Mesendoderm (in vitro differentiated cells): Measurements from ENCODE around the gene RSAD1.

Experiments
- DNase-seq: peaks from one replicate; pipeline ENCODE4 v3.0.0; 2013
- H2AK5ac ChIP-seq: 2 replicates; pipeline ENCODE4 v1.6.1; 2013; ENCODE audit warnings: low read length, inconsistent platforms
- H2BK120ac ChIP-seq: 2 replicates; pipeline ENCODE4 v1.6.1; 2013; ENCODE audit warnings: low read depth, mild to moderate bottlenecking, low read length, moderate library complexity, mixed read lengths
- H2BK15ac ChIP-seq: replicated peaks from 2 replicates; pipeline ENCODE4 v1.6.1; 2013; ENCODE audit warnings: low read depth, mild to moderate bottlenecking, moderate library complexity
- H2BK5ac ChIP-seq: 2 replicates; pipeline ENCODE4 v1.6.1; 2013; ENCODE audit warnings: low read length, inconsistent platforms
- H3K18ac ChIP-seq: 2 replicates; pipeline ENCODE4 v1.6.1; 2013; ENCODE audit warnings: mild to moderate bottlenecking, low read length, mixed read lengths
- H3K23ac ChIP-seq: one replicate; pipeline ENCODE4 v1.6.1; 2013; ENCODE audit warnings: low read length
- H3K27ac ChIP-seq: 2 replicates; pipeline ENCODE4 v1.5.1; 2013; ENCODE audit warnings: low read depth, mild to moderate bottlenecking, inconsistent platforms, low read length, moderate library complexity
- H3K27me3 ChIP-seq: 2 replicates; pipeline ENCODE4 v1.6.1; 2013; ENCODE audit warnings: low read length, control low read depth, mild to moderate bottlenecking, inconsistent platforms; ENCODE audit not compliant: insufficient read depth, poor library complexity
- H3K36me3 ChIP-seq: 2 replicates; pipeline ENCODE4 v1.6.1; 2013; ENCODE audit warnings: low read length, inconsistent platforms; ENCODE audit not compliant: control insufficient read depth, insufficient read depth
- H3K4ac ChIP-seq: one replicate; pipeline ENCODE4 v1.6.1; 2013; ENCODE audit warnings: low read depth, mild to moderate bottlenecking, low read length, moderate library complexity
- H3K4me1 ChIP-seq: 2 replicates; pipeline ENCODE4 v1.6.1; 2013; ENCODE audit warnings: low read depth, low read length, inconsistent platforms; ENCODE audit not compliant: control insufficient read depth
- H3K4me2 ChIP-seq: 2 replicates; pipeline ENCODE4 v1.6.1; 2013; ENCODE audit warnings: low read length
- H3K4me3 ChIP-seq: 2 replicates; pipeline ENCODE4 v1.5.1; 2013; ENCODE audit warnings: mild to moderate bottlenecking, low read length
- H3K56ac ChIP-seq: one replicate; pipeline ENCODE4 v1.6.1; 2013; ENCODE audit warnings: low read length
- H3K79me1 ChIP-seq: 2 replicates; pipeline ENCODE4 v1.6.1; 2013; ENCODE audit warnings: low read length, inconsistent platforms
- H3K79me2 ChIP-seq: 2 replicates; pipeline ENCODE4 v1.6.1; 2013; ENCODE audit warnings: mild to moderate bottlenecking, low read length; ENCODE audit not compliant: control insufficient read depth, insufficient read depth
- H3K9ac ChIP-seq: 2 replicates; pipeline ENCODE4 v1.6.1; 2013; ENCODE audit warnings: low read length, inconsistent platforms
- H4K5ac ChIP-seq: one replicate; pipeline ENCODE4 v1.6.1; 2013; ENCODE audit warnings: low read length
- H4K8ac ChIP-seq: one replicate; pipeline ENCODE4 v1.6.1; 2013; ENCODE audit warnings: low read depth, mild to moderate bottlenecking, control low read depth, low read length, moderate library complexity
- WGBS: extraction: QIAGEN DNeasy Blood & Tissue Kit; methylation state at CpG from one replicate; pipeline ENCODE4 v1.1.7; 2013; ENCODE audit warnings: low lambda C conversion rate, missing lambda C conversion rate; ENCODE audit not compliant: insufficient coverage; ENCODE audit errors: extremely low coverage; 5-methylcytosine and 5-hydroxymethylcytosine counted together

The RSAD1 gene

DNA sequence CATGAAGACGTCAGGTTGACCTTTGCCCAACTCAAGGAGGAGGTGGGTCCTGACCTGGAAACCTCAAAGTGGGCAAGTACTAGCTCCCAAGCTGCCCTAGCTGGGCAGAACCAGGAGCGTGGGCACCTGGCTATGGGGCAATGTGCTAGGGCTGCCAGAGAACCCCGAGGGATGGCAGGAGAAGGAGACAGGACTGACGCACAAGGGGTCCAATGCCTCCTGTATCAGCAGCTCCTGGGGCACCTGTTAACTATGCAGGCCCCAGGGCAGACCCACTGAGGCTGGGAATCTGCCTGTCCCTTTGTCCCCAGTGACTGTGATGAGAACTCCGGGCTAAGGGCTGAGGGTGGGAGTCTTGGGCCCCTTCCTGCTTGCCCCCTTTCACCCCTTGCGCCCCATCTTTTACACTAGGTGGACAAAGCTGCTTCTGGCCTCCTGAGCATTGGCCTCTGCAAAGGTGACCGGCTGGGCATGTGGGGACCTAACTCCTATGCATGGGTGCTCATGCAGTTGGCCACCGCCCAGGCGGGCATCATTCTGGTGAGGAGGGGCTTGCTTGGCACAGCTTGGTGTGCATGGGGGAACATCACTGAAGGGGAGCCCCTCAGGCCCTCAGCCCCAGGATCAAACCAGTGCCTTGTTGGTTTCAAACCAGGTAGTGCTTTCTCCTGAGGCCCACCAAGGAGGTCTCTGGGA is 17.7 kb upstream of the RSAD1 start:
- Histone ChIP-seq H3K36me3 (no peaks in the 10 kb centered on the region), H3K56ac (no peak overlapping the region), H3K9ac (no peak overlapping the region), H3K27ac (no peak overlapping the region), H4K8ac (no peak overlapping the region), H3K23ac (no peak overlapping the region), H3K18ac (no peak overlapping the region), H3K4me2 (no peak overlapping the region), H2BK5ac (no peak overlapping the region), H2BK120ac (no peak overlapping the region), H2AK5ac (no peak overlapping the region), H4K5ac (no peak overlapping the region), H3K4me1 (no peaks in the 10 kb centered on the region), H3K4me3 (no peak overlapping the region), H3K27me3 (no peaks in the 10 kb centered on the region), H3K4ac (no peak overlapping the region), H3K79me1 (no peaks in the 10 kb centered on the region), H3K79me2 (no peaks in the 10 kb centered on the region), H2BK15ac (no peak overlapping the region)
- WGBS, result no CpG with 5 or more reads among the region's 9 CpGs
- no peak for DNase-seq

DNA sequence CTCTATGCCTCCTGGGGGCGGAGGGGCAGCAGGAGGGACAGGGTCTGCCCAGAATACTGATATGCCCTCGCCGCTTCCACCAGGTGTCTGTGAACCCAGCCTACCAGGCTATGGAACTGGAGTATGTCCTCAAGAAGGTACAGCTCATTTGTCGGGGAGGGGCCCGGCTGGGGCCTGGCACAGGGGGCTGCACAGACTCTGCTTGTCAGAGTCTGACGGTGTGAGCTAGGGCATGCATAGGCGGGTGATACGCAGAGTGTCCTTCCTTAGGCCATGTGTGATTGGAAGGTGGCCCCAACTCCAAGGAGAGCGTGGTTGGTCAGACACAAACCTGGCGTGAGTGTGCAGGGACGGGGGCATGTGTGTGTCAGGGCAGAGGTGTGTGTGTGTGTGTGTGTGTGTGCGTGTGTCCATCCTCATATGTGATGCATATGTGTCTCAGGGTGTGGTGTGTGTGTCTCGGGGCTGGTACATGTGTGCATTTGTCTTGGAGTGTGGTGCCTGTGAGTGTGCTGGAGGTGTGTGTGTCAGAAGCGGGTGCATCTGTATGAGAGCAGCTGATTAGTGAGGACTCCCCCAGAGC is 17.0 kb upstream of the RSAD1 start:
- no peak overlapping the region for H3K18ac ChIP-seq
- H2BK15ac ChIP-seq, result no peak overlapping the region
- no CpG with 5 or more reads among the region's 14 CpGs for WGBS
- H3K36me3 ChIP-seq, result no peaks in the 10 kb centered on the region
- no peaks in the 10 kb centered on the region for H3K4me1 ChIP-seq
- no peak overlapping the region for H2BK5ac ChIP-seq
- no peak for DNase-seq
- H3K56ac ChIP-seq, result no peak overlapping the region
- no peaks in the 10 kb centered on the region for H3K79me1 ChIP-seq
- H4K8ac ChIP-seq, result no peak overlapping the region
- H4K5ac ChIP-seq, result no peak overlapping the region
- H3K9ac ChIP-seq, result no peak overlapping the region
- no peak overlapping the region for H3K4me2 ChIP-seq
- H3K27ac ChIP-seq, result no peak overlapping the region
- H2AK5ac ChIP-seq, result no peak overlapping the region
- H3K79me2 ChIP-seq, result no peaks in the 10 kb centered on the region
- H3K4me3 ChIP-seq, result no peak overlapping the region
- no peaks in the 10 kb centered on the region for H3K27me3 ChIP-seq
- no peak overlapping the region for H3K4ac ChIP-seq
- H2BK120ac ChIP-seq, result no peak overlapping the region
- no peak overlapping the region for H3K23ac ChIP-seq

DNA sequence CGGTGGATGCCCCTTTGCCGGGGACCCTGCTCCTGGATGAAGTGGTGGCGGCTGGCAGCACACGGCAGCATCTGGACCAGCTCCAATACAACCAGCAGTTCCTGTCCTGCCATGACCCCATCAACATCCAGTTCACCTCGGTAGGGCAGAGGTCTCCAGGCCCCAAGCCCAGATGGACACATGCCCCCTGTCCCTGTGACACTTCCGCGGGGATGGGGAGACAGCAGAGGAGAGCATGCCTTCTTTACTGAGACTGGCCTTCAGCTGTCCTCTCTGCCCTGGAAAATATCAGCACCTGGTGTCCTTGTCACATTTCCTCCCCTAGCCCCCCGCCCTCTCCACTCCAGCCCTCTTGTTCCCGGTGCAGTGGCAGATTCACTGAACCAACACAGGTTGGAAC is 16.2 kb upstream of the RSAD1 start:
- H3K18ac ChIP-seq, result no peak overlapping the region
- H3K4ac ChIP-seq, result no peak overlapping the region
- no peak overlapping the region for H4K5ac ChIP-seq
- no peaks in the 10 kb centered on the region for H3K36me3 ChIP-seq
- no peak overlapping the region for H3K27ac ChIP-seq
- H2BK15ac ChIP-seq, result no peak overlapping the region
- no CpG with 5 or more reads among the region's 9 CpGs for WGBS
- H3K27me3 ChIP-seq, result no peaks in the 10 kb centered on the region
- no peaks in the 10 kb centered on the region for H3K4me1 ChIP-seq
- H3K79me2 ChIP-seq, result no peaks in the 10 kb centered on the region
- H2BK5ac ChIP-seq, result no peak overlapping the region
- H2BK120ac ChIP-seq, result no peak overlapping the region
- no peak overlapping the region for H3K23ac ChIP-seq
- no peak for DNase-seq
- H3K79me1 ChIP-seq, result no peaks in the 10 kb centered on the region
- H3K4me2 ChIP-seq, result no peak overlapping the region
- H3K56ac ChIP-seq, result no peak overlapping the region
- no peak overlapping the region for H4K8ac ChIP-seq
- H3K4me3 ChIP-seq, result no peak overlapping the region
- no peak overlapping the region for H2AK5ac ChIP-seq
- H3K9ac ChIP-seq, result no peak overlapping the region

DNA sequence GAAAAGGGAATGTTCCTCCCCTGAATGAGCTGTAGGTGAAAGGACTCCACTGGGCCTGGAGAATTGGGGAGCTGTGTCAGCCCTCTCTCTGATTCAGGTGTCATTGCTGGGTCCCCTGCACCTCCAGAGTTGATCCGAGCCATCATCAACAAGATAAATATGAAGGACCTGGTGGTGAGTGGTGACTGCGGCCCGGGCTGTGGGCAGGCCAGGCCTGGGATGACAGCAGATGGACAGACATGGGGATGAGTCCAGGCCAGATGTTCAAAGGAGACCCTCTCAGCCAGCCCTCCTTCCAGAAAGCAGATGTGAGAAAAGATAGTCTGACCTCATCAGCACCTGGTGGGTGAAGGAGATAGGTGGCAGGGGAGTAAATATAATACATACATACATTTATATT is 14.5 kb upstream of the RSAD1 start:
- Histone ChIP-seq H3K4me2 (no peak overlapping the region), H3K79me2 (no peaks in the 10 kb centered on the region), H2BK5ac (no peak overlapping the region), H2BK120ac (no peak overlapping the region), H2AK5ac (no peak overlapping the region), H3K18ac (no peak overlapping the region), H3K23ac (no peak overlapping the region), H3K56ac (no peak overlapping the region), H3K4ac (no peak overlapping the region), H3K36me3 (no peaks in the 10 kb centered on the region), H2BK15ac (no peak overlapping the region), H4K5ac (no peak overlapping the region), H3K4me1 (no peaks in the 10 kb centered on the region), H3K27ac (no peak overlapping the region), H4K8ac (no peak overlapping the region), H3K79me1 (no peaks in the 10 kb centered on the region), H3K27me3 (no peaks in the 10 kb centered on the region), H3K4me3 (no peak overlapping the region), H3K9ac (no peak overlapping the region)
- WGBS, result no CpG with 5 or more reads among the region's 3 CpGs
- no peak for DNase-seq

DNA sequence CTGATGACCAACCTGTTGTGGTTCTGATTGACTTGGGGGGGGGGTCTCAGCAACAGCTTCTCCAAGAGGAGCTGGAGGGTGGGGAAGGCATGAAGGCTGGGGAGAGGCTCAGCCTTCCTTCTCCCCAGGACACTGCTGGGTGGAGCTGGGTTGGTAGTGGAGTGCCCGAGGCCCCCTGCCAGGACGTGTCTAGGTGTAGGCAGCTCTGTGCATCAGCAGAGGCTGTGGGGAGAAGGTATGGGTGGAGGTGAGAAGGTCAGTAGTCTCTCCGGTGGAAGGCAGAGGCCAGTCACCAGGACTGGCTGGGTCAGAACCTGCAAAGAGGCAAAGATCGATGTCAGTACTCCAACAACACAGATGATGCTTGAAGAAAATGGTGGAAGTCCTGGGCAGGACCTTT is 13.9 kb upstream of the RSAD1 start:
- WGBS, result no CpG with 5 or more reads among the region's 4 CpGs
- Histone ChIP-seq H3K27ac (no peak overlapping the region), H3K23ac (no peak overlapping the region), H3K9ac (no peak overlapping the region), H3K79me1 (no peaks in the 10 kb centered on the region), H2BK120ac (no peak overlapping the region), H3K4ac (no peak overlapping the region), H2BK5ac (no peak overlapping the region), H3K4me2 (no peak overlapping the region), H3K4me3 (no peak overlapping the region), H3K27me3 (no peaks in the 10 kb centered on the region), H3K18ac (no peak overlapping the region), H3K36me3 (no peaks in the 10 kb centered on the region), H3K4me1 (no peaks in the 10 kb centered on the region), H3K79me2 (no peaks in the 10 kb centered on the region), H4K5ac (no peak overlapping the region), H2AK5ac (no peak overlapping the region), H4K8ac (no peak overlapping the region), H3K56ac (no peak overlapping the region), H2BK15ac (no peak overlapping the region)
- no peak for DNase-seq

DNA sequence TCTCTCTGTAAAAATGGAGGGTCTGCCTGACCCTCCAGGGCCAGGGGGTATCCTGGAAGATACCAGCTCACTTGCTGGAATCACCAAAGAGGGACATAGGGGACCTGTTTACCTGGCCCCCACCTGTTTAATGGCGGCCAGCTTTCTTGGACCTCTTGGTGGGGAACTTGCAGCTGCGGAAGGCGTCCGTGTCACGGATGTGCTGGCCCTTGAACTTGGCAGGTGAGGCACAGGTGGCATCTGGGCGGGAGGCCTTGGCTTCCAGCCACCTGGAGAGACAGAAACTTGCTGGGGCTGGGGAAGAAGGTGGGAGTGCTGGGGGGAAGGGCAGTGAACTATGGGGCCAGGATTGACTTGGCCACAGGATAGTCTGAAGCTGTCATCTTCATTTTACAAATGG is 13.5 kb upstream of the RSAD1 start:
- Histone ChIP-seq H3K9ac (no peak overlapping the region), H2AK5ac (no peak overlapping the region), H3K4me3 (no peak overlapping the region), H3K79me2 (no peaks in the 10 kb centered on the region), H4K8ac (no peak overlapping the region), H3K56ac (no peak overlapping the region), H3K27ac (no peak overlapping the region), H3K4me1 (no peaks in the 10 kb centered on the region), H4K5ac (no peak overlapping the region), H3K18ac (no peak overlapping the region), H3K4ac (no peak overlapping the region), H2BK120ac (no peak overlapping the region), H3K27me3 (no peaks in the 10 kb centered on the region), H2BK5ac (no peak overlapping the region), H3K79me1 (no peaks in the 10 kb centered on the region), H2BK15ac (no peak overlapping the region), H3K36me3 (no peaks in the 10 kb centered on the region), H3K4me2 (no peak overlapping the region), H3K23ac (no peak overlapping the region)
- no CpG with 5 or more reads among the region's 6 CpGs for WGBS
- DNase-seq, result no peak
